ENCODE measurements around the gene KIAA1217. TPM values are rescaled to one million over a fixed set of nuclear protein-coding genes. Genes with fewer than 3 reads are reported as not detected.

Gene KIAA1217
- total RNA-seq, 4 donors from 2014 or later: 67.3 to 104 (median 89.8) TPM

DNA sequence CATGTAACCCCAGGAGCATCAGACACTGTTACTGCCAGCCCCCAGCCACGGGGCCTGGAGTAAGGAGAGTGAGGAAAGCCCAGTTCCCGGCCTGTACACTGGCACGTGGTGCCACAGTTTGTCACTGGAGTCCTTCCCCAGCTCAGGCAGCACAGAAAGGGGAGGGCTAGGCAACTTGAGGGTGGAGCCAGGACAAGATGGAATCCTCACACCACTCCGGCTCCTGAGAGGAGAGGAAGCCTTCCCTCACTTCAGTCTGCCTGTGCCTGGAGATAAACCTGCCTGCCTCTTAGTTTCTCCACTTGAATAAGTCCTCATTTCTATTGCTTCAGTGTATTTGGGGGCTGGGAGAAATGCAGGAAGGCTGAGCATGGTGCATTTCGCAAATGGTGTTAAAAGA, 176.0 kb downstream of the KIAA1217 start:
- peaks cover 45 to 68% of the 10 kb centered on the region in 2 donors for H3K4me1 ChIP-seq
- H3K4me3 ChIP-seq (replicated peaks in 1 of 3): no peak overlapping the region
- peak; percentile 11 to 33 for DNase-seq
- H3K27ac ChIP-seq: peak overlapping the region in 2 of 3 donors; percentile 75 to 80
- 65 to 67% methylated on average over 5 of the region's 5 CpGs for WGBS, 2 donors
- intact Hi-C loops (cut with DNase I): no loop called here
- H3K36me3 ChIP-seq: no peaks in the 10 kb centered on the region
- no peaks in the 10 kb centered on the region for H3K9me3 ChIP-seq
- no peaks in the 10 kb centered on the region for H3K27me3 ChIP-seq
- TF ChIP-seq POLR2A (IDR thresholded peaks at IDR 0.05): no peak
- TF ChIP-seq, protein P1, sequence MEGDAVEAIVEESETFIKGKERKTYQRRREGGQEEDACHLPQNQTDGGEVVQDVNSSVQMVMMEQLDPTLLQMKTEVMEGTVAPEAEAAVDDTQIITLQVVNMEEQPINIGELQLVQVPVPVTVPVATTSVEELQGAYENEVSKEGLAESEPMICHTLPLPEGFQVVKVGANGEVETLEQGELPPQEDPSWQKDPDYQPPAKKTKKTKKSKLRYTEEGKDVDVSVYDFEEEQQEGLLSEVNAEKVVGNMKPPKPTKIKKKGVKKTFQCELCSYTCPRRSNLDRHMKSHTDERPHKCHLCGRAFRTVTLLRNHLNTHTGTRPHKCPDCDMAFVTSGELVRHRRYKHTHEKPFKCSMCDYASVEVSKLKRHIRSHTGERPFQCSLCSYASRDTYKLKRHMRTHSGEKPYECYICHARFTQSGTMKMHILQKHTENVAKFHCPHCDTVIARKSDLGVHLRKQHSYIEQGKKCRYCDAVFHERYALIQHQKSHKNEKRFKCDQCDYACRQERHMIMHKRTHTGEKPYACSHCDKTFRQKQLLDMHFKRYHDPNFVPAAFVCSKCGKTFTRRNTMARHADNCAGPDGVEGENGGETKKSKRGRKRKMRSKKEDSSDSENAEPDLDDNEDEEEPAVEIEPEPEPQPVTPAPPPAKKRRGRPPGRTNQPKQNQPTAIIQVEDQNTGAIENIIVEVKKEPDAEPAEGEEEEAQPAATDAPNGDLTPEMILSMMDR (IDR thresholded peaks at IDR 0.05): no peak

DNA sequence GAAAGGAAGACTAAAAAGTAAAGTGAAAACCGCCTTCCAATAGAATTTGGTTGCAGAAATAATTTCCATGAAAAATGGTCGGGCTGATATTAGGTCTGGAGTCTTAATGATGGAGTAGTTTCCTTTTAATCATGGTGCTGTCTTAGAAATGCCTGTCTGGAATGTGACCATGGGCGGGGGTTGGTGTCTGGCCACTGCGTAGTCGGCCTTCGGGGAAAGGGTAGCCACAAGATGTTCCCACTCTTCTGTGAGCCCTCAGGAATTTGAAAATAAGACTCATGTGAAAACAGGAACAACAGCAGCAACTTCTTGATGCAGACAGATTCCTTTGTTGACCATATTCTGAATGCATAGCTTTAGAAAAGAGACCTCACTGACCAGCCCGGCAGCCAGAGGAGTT, 176.8 kb downstream of the KIAA1217 start:
- WGBS, 2 donors: 67 to 74% methylated on average over 7 of the region's 7 CpGs
- intact Hi-C loops (cut with DNase I): no loop called here
- no peak for DNase-seq

GRCh38 chr10:24390146-24390700, 181.3 kb downstream of the KIAA1217 start:
- no peak for DNase-seq
- Histone ChIP-seq H3K4me1 (peaks cover 9 to 27% of the 10 kb centered on the region in 2 donors), H3K9me3 (no peaks in the 10 kb centered on the region), H3K36me3 (no peaks in the 10 kb centered on the region), H3K4me3 (replicated peaks in 1 of 3) (no peak overlapping the region), H3K27ac (peak overlapping the region in 2 of 3 donors; percentile 24 to 33), H3K27me3 (no peaks in the 10 kb centered on the region)
- 93 to 96% methylated on average over 2 of the region's 2 CpGs for WGBS, 2 donors
- intact Hi-C loops (cut with DNase I): no loop called here
- TF ChIP-seq, protein P1 (IDR thresholded peaks at IDR 0.05): no peak
- no peak for TF ChIP-seq POLR2A (IDR thresholded peaks at IDR 0.05)

More for the DNA sequence above, 176.8 kb downstream of the KIAA1217 start:
- Histone ChIP-seq H3K9me3 (no peaks in the 10 kb centered on the region), H3K36me3 (no peaks in the 10 kb centered on the region), H3K27ac (peak overlapping the region in 2 of 3 donors; percentile 75 to 80), H3K4me1 (peaks cover 37 to 61% of the 10 kb centered on the region in 2 donors), H3K27me3 (no peaks in the 10 kb centered on the region), H3K4me3 (replicated peaks in 1 of 3) (no peak overlapping the region)
- TF ChIP-seq POLR2A (IDR thresholded peaks at IDR 0.05): no peak
- TF ChIP-seq, protein P1 (IDR thresholded peaks at IDR 0.05): no peak

GRCh38 chr10:24390746-24391145, 181.8 kb downstream of the KIAA1217 start:
- 96 to 97% methylated on average over 1 of the region's 1 CpG for WGBS, 2 donors
- TF ChIP-seq POLR2A (IDR thresholded peaks at IDR 0.05): no peak
- TF ChIP-seq, protein P1 (IDR thresholded peaks at IDR 0.05): no peak
- intact Hi-C loops (cut with DNase I): no loop called here

DNA sequence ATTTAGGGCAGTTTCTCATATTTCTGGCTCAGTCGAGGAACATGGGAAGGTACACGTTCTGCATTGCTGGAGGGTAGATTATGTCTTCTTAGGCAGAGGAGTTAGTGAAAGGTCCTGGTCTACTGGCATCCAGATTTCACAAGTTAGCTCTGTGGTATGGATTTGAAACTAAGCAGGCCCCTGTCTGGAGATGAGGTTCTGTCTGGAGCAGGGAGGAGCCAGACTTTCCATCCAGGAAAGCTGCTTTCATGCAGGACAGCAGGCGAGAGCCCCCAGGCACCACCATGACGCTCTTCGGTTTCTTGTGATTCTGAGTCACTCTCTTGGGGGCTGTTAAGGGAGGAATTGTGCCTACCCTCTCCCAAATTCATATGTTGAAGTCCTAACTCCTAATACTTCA, 184.3 kb downstream of the KIAA1217 start:
- Histone ChIP-seq H3K9me3 (no peaks in the 10 kb centered on the region), H3K27me3 (no peaks in the 10 kb centered on the region), H3K4me3 (replicated peaks in 1 of 3) (no peak overlapping the region), H3K4me1 (peaks cover 4 to 14% of the 10 kb centered on the region in 2 donors), H3K27ac (no peak overlapping the region), H3K36me3 (no peaks in the 10 kb centered on the region)
- DNase-seq: no peak
- no peak for TF ChIP-seq POLR2A (IDR thresholded peaks at IDR 0.05)
- TF ChIP-seq, protein P1 (IDR thresholded peaks at IDR 0.05): no peak
- intact Hi-C loops (cut with DNase I): no loop called here
- 92 to 94% methylated on average over 5 of the region's 5 CpGs for WGBS, 2 donors

More at GRCh38 chr10:24390746-24391145, 181.8 kb downstream of the KIAA1217 start:
- Histone ChIP-seq H3K27me3 (no peaks in the 10 kb centered on the region), H3K36me3 (no peaks in the 10 kb centered on the region), H3K4me3 (replicated peaks in 1 of 3) (no peak overlapping the region), H3K4me1 (peaks cover 4 to 22% of the 10 kb centered on the region in 2 donors), H3K27ac (peak overlapping the region in 1 of 3 donors; percentile 33), H3K9me3 (no peaks in the 10 kb centered on the region)
- DNase-seq: no peak

Measured in thyroid gland (tissue), 4 donors.